GM21528 (cell line): ENCODE results near the gene GCNT2.
"Not testable (repeated sequence)": the region's sequence is repeated elsewhere in the genome, so short reads cannot be mapped to it uniquely, and the experiment has no call there.

ENCODE experiments used
- ATAC-seq: cut with Tn5 transposase; IDR thresholded peaks from one replicate; pipeline ENCODE4 v1.9.1; 2021; ENCODE audit warnings: mild to moderate bottlenecking, moderate library complexity; ENCODE audit not compliant: unreplicated experiment, low FRiP score

The GCNT2 gene

DNA sequence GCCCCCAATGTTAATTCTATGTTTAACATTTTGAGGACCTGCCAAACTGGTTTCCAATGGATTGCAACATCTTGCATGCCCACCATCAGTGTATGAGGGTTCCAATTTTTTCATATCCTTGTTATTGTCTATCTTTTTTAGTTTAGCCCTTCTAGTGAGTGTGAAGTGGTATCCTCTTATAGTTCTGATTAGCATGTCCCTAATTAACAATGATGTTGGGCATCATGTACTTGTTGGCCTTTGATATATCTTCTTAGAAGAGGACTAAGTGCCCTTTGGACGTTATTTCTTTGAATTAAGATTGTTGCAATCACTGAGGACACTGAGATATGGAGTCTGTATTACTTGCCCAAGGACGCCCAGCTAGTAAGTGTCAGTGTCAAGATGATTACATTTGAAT is 22.3 kb downstream of the GCNT2 start:
- no peak for ATAC-seq

DNA sequence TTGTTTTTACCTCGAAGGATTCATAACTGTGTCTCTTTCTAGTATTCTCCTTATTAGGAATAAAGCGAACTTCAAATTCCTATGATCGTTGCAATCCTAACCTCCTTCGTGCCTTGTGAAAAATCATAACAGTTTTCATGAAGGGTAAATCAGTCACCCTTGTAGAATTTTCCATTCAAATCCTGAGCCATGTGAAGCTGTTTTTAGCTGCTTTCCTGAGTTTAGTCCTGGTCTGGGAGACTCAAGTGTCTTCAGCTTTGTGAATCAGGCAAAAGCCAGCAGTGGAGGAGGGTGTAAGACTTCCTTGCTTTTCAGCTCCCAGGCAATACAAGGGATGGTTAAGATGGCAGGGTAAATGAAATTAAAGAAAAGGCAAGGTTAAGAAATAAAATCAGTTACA is 24.3 kb downstream of the GCNT2 start:
- no peak for ATAC-seq

DNA sequence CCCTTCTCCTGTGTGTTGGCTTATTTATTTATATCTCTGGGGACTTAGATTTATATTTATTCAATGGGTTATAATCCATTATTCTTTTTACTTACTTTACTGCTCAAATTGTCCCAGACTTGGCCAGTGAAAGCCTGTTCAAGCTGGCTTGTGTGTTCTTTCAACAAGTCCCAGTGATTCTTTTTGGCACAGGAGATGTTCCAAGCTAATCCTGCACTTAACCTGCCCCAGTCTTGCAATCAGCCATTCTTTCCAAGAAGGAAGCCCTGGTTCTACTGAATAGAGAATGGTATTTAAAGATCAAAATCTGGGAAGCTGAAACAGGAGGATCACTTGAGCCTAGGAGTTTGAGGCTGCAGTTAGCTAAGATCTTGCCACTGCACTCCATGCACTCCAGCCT is 26.7 kb downstream of the GCNT2 start:
- ATAC-seq, result no peak

DNA sequence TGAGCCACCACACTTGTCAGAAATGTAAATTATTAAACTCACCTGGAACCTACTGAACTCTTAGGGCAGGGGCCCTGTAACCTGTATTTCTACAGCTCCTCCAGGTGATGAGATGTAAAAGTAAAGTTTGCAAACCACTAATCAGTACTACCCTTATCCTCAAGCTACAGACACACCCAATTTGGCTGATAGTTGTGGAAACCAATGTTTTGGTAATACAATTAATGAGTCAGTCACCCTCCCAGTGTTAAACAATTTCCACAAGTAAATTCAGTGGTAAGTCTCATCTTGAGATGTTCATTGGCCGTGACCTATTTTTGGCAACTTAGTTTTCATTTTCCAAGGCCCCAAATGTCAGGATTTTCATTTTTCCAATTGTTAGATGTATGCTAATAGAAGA is 29.6 kb downstream of the GCNT2 start:
- no peak for ATAC-seq

DNA sequence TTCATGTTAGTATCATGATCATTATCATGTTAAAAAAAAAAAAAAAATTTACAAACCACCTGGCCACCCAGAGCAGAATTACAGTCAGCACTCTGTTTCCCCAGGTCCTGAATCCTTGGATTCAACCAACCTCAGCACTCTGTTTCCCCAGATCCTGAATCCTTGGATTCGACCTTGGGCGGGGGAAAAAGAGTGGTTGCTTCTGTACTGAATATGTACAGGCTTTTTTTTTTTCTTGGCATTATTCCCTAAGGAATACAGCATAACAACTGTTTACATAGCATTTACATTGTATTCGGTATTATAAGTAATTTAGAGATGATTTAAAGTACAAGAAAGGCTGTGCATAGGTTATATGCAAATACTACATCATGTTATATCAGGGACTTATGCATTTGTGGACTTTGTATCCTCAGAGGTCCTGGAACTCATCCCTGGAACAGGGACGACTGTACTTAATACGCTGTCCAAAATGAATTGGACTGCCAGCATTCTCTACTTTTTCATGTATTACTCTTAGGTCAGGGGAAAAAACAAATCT is 31.2 kb downstream of the GCNT2 start:
- no peak for ATAC-seq

DNA sequence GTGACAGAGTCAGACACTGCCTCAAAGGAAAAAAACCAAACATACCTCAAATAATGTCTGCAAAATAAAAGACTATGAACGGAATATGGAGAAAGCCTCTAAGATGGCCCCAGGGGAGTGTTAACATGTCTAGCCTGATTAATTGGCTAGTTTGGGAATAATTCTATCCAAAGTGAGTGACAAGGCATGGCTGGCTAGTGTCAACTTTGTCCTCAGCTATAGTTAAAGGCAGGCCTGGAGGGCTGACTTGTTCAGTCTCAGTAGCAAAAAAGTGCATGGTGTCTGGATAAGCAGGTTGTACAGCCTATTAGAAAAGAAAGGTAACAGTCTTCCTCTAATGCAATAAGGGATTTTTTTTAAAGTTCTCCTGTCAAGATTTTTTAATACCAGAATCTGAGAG is 32.7 kb downstream of the GCNT2 start:
- ATAC-seq, result no peak

DNA sequence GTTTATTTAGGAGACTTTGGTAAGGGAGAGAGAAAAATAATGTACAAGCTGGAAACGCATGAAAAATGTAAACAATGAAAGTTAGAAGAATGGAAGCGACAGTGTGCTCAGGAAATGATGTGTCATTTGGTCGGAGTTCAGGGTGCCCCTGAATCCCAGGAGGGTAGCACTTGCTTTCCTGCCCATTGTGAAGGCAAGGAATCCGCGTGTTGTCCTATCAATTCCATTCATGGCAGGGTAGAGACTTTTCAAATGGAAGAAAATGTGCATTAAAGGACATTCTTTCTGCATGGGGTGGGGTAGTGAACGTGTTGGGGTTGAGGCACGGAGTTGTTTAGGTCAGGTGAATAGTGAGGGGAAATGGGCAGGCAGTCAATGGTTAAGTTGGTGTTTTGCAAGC is 33.7 kb downstream of the GCNT2 start:
- no peak for ATAC-seq

DNA sequence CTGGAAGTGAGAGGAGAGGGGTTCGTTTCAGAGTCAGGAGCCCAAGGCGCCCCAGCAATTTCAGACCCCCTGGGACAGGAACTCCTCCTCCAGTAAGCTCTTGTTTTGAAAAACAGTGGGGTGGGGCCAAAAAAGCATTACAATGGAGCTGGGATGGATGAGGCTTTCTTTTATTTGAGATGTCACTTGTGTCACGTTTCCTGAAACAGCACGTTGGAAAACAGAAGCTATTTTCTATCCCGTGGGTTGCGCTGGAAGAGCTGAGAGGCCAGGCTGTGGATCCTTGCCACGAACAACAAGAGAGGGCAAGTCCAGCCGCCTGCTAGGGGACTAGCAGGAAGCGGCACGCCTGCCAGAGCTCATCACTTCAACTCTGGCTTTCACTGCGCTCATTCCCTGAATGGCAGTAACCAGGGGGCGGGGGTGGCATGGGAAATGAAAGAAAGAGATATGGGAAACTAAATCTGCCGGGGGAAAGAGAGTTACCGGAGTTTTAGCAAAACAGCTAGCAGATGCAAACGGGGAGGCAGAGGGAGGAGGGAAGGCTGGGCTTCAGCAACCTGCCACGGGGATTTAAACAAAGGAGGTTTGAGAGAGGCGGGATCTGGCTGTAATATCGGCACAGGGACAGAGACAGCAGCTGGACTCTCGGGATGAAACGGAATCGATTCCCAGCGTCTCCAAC is 34.6 kb downstream of the GCNT2 start:
- ATAC-seq, result no peak

DNA sequence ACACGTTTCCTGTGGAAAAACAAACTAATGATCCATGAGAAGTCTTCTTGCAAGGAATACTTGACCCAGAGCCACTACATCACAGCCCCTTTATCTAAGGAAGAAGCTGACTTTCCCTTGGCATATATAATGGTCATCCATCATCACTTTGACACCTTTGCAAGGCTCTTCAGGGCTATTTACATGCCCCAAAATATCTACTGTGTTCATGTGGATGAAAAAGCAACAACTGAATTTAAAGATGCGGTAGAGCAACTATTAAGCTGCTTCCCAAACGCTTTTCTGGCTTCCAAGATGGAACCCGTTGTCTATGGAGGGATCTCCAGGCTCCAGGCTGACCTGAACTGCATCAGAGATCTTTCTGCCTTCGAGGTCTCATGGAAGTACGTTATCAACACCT is 35.4 kb downstream of the GCNT2 start:
- ATAC-seq, result no peak

DNA sequence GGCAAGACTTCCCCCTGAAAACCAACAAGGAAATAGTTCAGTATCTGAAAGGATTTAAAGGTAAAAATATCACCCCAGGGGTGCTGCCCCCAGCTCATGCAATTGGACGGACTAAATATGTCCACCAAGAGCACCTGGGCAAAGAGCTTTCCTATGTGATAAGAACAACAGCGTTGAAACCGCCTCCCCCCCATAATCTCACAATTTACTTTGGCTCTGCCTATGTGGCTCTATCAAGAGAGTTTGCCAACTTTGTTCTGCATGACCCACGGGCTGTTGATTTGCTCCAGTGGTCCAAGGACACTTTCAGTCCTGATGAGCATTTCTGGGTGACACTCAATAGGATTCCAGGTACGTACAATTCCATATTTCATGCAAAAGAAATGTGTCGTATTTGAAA is 35.8 kb downstream of the GCNT2 start:
- no peak for ATAC-seq

DNA sequence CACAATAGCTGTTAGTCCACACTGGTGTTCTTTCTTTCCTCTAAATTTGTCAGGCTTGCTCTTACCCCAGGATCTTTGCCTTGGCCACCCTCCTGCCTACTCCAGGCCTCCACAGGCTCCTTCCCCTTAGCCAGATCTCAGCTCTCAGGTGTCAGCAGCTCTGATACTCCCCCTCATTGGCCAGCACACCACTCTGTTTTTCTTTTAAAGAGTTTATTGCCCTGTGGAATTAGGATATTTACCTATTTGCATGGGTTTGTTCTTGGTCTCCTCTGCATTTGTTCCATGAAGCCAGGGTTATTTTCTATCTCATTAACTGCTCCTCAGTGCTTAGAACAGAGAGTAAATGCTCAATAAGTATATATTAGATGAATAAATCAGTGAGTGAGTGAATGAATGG is 36.8 kb downstream of the GCNT2 start:
- ATAC-seq, result no peak

DNA sequence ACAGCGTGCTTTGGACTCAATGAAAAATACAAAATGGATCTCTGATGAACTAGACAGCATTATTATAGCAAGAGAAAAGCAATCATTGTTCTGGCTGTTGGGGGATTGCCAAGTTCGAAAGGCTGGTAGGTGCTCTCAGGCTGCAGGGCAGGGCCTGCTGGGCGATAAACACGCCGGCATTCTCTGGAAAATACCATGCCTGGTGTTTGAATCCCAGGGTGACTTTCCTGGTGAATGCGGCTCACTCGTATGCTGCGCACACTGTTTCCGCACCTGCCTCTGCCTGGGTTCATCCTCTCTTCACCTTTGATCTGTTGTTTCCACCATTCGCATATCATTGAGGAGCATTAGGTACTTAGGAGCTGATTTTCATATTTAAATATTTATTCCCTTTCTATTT is 37.4 kb downstream of the GCNT2 start:
- no peak for ATAC-seq

DNA sequence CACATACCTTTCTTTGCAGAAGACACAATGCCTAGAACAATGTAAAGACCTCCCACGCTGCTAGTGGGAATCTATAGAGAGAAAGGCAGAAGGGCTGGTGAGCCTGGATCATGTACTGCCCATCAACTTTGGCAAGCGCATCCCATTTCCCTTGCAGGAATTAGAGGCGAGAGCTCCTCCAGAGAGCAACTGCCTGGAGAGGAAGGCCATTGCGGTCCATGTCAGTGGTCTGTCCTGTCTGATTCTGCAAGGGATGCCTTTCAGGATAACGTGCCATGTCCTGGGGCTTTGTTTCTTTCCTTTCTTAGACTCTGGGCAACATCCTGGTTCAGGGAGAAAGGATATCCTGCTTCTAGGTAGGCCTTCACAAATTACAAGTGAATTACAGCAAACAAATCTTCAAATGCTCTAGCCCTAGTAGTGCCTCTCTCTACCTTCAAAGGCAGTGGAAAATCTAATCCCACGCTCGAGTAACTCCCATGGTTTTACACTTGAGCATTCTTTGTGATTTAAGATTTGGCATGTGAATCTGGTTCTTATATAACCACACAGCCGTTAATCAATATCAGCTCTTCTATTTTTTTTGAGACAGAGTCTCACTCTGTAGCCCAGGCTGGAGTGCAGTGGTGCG is 38.5 kb downstream of the GCNT2 start:
- no peak for ATAC-seq

DNA sequence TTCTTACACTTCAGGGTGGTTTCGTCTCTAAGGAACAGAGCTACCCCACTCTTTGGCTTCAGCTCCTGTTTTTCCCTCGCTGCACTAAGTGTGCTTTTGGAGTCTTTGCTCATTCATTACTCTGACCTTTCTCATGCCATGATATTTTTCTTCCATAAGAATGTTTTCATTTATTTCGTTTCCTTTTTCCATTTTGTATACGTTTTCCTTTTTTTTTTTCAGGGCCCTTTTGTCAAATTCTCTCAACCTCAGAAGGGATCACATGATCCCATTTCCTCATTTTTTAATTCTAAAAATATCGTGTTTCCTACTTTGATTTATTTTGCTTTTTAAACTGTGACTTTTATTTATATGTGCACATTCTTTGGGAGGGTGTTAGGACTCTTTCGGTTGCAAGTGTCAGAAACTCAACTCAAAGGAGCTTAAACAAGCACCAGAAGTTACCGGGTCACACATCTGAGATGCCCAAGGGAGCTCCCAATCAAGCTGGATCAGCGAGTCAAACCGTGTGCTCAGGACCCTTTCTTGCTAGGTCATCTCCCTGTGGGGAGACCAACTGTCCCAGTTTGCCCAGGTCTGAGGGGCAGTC is 40.6 kb downstream of the GCNT2 start:
- no peak for ATAC-seq

DNA sequence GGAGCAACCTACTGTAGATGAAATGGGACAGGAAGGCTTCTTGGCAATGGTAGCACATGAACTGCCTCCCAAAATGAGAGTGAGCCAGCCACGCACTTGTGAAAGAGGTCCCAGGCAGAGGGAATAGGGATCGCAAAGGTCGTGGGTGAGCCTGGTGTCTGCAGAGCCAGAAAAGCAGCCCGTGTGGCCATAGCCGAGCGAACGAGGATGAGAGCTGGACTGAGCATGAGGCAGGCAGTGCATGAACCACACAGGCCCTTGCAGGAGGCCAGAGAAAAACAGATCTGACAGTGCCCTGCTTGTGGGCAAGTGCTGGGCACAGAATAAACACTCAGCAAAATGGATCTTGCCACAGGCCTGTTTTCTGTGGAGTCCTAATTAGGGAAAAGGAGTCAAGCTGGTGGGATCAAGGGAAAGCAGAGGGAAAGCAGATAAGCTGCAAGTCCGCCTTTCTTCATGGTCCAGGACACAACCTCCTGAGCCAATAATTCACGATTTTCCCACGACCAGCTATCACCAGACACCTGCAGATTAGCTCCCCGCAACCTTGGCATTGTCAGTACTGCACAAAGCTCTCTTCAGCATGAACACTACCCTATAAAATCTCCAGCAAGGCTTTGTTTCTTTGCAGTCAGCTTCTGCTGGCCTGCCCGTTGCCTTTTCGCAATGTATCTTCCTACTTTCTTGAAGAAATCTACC is 44.0 kb downstream of the GCNT2 start:
- ATAC-seq, result no peak

DNA sequence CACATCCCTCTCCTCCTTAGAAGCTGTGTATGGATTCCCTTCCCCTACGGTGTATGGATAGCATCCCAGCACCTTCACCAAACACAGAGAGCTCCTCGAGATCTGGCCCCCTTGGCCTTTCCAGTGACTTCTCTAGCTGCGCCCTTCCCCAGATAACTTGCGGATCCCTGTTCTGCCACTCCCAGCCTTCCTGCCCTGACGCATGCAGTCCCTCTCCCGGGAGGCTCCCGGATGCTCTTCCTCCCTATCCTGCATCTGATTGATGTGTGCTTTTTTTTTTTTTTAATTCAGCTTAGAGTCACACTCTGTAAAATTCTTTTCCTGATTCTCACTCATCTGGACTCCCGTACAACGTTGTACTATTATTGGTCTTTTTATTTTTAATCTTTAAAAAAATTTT is 44.8 kb downstream of the GCNT2 start:
- no peak for ATAC-seq

DNA sequence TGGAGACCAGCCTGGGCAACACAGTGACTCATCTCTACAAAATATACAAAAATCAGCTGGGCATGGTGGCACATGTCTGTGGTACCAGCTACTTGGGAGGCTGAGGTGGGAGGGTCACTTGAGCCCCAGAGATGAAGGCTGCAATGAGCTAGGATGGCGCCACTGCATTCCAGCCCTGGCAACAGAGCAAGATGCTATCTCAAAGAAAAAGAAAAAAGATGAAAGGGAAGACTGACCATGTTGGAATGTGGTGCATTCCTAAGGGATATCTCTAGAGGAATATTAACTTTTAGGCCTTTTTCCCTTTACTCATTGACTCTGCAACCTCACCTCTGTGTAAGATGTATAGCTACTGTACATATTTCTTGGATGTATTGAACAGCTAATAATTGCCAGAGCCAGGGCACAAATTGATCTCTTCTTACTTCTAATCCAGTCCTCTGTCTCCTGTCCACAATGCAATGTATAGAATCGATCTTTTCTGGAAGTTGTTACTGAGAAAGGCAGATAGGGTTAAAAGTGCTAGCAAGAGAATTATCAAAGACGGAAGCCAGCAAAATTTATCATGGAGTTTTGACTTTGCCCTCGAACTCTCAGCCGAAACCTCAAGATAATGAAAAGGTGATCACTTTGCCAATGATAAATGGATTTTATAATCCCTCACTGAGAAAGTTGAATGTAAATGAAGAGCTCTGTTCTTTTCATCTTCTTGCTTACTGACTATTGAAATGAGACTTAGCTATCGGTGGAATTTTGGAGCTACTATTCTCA is 46.3 kb downstream of the GCNT2 start:
- no peak for ATAC-seq

DNA sequence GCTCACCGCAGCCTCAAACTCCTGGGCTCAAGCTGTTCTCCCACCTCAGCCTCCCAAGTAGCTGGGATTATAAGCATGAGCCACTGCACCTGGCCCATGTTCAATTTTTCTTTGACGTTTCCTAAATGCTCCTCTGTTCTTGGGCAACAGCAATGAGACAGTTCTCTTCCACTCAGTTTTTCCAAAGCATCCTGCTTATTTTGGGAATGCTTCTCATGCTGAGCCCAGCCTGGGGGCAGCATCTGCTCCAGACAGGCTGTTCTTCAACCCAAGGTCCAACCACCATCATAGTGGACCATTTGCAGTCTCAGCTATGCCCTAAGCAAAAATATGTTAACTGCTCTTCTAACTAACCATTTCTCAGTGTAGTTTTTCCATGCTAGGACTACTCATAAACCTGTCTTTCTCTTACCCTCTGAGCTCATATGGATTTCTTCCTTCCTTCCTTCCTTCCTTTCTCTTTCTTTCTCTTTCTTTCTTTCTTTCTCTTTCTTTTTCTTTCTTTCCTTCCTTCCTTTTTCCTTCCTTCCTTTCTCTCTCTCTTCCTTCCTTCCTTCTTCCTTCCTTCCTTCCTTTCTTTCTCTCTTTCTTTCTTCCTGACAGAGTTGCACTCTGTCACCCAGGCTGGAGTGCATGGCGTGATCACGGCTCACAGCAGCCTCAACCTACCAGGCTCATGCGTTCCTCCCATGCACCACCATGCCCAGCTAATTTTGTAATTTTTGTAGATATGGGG is 48.4 kb downstream of the GCNT2 start:
- no peak for ATAC-seq

DNA sequence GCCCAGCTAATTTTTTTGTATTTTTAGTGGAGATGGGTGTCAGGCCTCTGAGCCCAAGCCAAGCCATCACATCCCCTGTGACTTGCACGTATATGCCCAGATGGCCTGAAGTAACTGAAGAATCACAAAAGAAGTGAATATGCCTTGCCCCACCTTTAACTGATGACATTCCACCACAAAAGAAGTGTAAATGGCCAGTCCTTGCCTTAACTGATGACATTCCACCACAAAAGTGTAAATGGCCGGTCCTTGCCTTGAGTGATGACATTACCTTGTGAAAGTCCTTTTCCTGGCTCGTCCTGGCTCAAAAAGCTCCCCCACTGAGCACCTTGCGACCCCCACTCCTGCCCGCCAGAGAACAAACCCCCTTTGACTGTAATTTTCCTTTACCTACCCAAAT is 54.4 kb downstream of the GCNT2 start:
- ATAC-seq, result not testable (repeated sequence)

DNA sequence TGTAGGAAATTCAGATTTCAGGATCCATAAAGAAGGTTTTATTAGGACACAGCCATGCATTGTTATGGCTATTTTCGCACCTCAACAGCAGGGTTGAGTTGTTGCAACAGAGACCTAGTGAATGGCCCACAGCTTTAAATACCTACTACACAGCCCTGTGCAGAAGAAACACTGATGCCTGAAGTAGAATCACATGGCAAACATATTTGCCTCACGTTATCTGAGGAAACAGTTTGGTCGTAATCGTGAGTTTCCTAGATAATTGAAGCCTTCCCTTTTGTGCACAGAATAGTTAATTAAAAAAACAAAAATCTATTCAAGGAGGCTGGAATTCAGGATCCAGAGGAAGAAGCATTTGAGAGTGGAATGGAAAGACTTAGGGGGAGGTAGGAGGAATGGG is 55.1 kb downstream of the GCNT2 start:
- ATAC-seq, result no peak
